Activated naive CD8-positive, alpha-beta T cell treated with anti-CD3 and anti-CD28 coated beads, Interleukin-2, amount 10 ng/mL, durations not matched to agents 7 days and 5 days (primary cell): ENCODE measurements around the gene ABCB1. TPM values are rescaled to one million over a fixed set of nuclear protein-coding genes. Genes with fewer than 3 reads are reported as not detected.
"Not testable (repeated sequence)": the region's sequence is repeated elsewhere in the genome, so short reads cannot be mapped to it uniquely, and the experiment has no call there.

Experiments used
- ATAC-seq: fragments of 150-1000 bp; cut with Tn5 transposase; one replicate; pipeline ENCODE4 v1.10.0; 2021; ENCODE audit warnings: low read depth, moderate library complexity
- POLR2A ChIA-PET: fragments of 350-600 bp; sonication (Branson Sonifier 250); formaldehyde crosslinking; loops from one replicate; lab custom pipeline; 2021; ENCODE audit warnings: antibody characterized with exemption; lab: Charles Lee
- DNase-seq: peaks from one replicate; pipeline ENCODE4 v3.0.0; 2021
- H3K27ac Mint-ChIP-seq: one replicate; pipeline ENCODE4 v1.8.0; 2022; ENCODE audit warnings: mild to moderate bottlenecking, mixed read lengths
- H3K27me3 Mint-ChIP-seq: one replicate; pipeline ENCODE4 v1.8.0; 2022; ENCODE audit warnings: mild to moderate bottlenecking, moderate library complexity, mixed read lengths
- H3K36me3 Mint-ChIP-seq: one replicate; pipeline ENCODE4 v1.8.0; 2021; ENCODE audit warnings: mild to moderate bottlenecking, mixed read lengths
- H3K4me1 Mint-ChIP-seq: one replicate; pipeline ENCODE4 v1.8.0; 2021; ENCODE audit warnings: mixed read lengths
- H3K4me3 Mint-ChIP-seq: one replicate; pipeline ENCODE4 v1.8.0; 2022; ENCODE audit warnings: mild to moderate bottlenecking, moderate library complexity, mixed read lengths
- H3K9me3 Mint-ChIP-seq: one replicate; pipeline ENCODE4 v1.8.0; 2021; ENCODE audit warnings: mixed read lengths
- total RNA-seq, 2 experiments: library from RNA; stranded (reverse); gene quantifications; one replicate each; pipeline ENCODE4 v1.2.3, GENCODE V29; 2021

The ABCB1 gene
- total RNA-seq, 2 experiments from 2014 or later = 30.8 to 35.0 TPM

DNA sequence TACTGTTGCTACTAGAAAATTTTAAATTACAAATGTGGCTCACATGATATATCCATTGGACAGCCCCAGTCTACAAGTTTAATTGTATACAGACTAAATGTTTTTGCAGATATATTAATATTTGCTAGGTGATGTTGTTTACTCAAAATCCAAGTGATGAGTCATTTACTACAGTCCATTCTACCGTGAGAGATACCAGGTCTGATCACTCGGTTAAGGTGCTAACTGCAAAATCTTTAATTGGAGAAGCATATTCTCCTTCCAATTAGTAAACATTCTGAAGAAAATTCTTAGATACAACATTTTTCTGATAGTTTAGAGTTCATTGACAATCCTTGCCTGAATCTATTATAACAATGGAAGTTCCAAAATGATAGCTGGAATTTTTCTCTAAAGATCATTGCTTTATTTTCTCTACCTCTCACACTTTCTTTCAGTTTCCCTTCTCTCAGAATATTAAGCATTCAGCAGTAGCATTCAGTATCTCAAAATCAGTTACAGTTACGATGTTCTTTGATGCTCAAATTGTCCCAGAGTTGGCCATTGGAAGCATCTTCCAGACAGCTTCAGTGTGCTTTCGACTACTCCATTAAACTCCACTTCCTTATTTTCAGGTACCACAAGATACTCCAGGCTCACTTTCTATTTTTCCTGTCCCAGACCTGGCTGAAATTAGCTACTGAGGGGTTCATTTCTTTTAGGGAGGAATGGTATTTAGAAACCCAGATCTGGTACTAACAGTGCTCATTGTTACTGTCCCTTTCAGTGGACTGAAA is 2.3 kb downstream of the ABCB1 start:
- POLR2A ChIA-PET = no interaction called here
- no peak for ATAC-seq
- no peaks in the 10 kb centered on the region for H3K9me3 Mint-ChIP-seq
- peak overlapping the region; percentile 28 for H3K27ac Mint-ChIP-seq
- peaks cover 12% of the 10 kb centered on the region for H3K4me1 Mint-ChIP-seq
- no peak for DNase-seq
- H3K36me3 Mint-ChIP-seq = no peaks in the 10 kb centered on the region
- peaks cover 5% of the 10 kb centered on the region for H3K27me3 Mint-ChIP-seq
- H3K4me3 Mint-ChIP-seq = peak overlapping the region; percentile 46

DNA sequence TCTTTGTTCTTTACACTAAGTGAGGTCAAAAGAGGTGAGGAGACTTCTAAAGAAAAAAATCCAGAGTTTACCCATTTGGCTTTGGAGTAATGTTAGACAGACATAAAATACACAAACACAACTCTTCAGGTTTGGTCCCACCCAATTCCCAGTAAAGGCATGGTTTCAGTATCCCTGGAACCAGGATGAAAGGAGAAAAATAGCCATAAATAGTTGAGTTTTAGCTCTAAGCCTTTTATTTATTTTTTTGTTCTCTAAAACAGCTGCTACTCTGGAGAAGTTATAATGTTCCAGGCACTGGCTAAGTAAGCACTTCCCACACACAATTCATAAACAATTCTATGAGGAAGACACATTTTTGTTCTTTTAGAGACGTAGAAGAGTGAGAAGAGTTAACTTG is 4.0 kb downstream of the ABCB1 start:
- ATAC-seq (no peak), DNase-seq (no peak)
- no peak overlapping the region for H3K27ac Mint-ChIP-seq
- H3K27me3 Mint-ChIP-seq = peaks cover 3% of the 10 kb centered on the region
- no peak overlapping the region for H3K4me3 Mint-ChIP-seq
- peaks cover 12% of the 10 kb centered on the region for H3K4me1 Mint-ChIP-seq
- H3K36me3 Mint-ChIP-seq = no peaks in the 10 kb centered on the region
- POLR2A ChIA-PET = no interaction called here
- H3K9me3 Mint-ChIP-seq = no peaks in the 10 kb centered on the region

DNA sequence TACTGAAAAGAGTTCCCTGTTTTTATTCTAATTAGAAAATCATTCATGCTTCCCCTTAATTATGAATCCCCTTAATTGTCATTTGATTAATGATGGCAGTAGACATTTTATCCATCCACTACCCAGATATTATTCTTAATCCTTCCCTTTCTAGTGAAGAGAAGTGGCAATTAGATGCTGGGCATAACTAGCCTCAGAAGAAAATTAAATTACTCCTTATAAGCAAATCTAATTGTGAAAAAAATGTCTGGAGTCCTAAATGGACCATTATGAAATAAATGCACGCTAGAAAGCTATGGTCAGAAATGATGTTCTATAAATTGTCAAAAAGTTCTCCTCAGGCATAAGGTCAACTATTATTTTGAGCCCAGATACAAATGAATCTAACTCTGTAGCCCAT is 4.5 kb downstream of the ABCB1 start:
- ATAC-seq (no peak), DNase-seq (no peak)
- H3K4me1 Mint-ChIP-seq = peaks cover 12% of the 10 kb centered on the region
- H3K9me3 Mint-ChIP-seq = no peaks in the 10 kb centered on the region
- H3K27me3 Mint-ChIP-seq = no peaks in the 10 kb centered on the region
- no peaks in the 10 kb centered on the region for H3K36me3 Mint-ChIP-seq
- no peak overlapping the region for H3K4me3 Mint-ChIP-seq
- H3K27ac Mint-ChIP-seq = no peak overlapping the region
- POLR2A ChIA-PET = no interaction called here

DNA sequence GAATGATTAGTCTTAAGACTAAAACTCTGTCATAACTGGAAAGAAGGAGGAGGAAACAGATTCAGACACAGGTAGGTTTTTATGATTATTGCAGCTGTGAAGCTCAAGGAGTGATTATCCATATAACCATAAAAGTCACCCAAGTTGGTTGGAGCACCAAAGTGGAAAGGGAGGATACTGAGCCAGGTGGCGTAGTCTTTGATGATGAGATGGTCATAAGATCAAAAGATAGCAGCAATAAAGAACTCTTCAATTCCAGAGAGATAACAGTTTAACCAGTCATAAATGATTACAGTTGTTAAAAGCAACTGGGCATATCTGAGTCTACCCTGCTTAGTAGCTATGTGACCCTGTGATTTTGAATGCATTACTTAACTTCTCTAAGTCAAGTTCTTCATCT is 8.4 kb downstream of the ABCB1 start:
- no peak for ATAC-seq
- no peak overlapping the region for H3K27ac Mint-ChIP-seq
- no peak overlapping the region for H3K4me3 Mint-ChIP-seq
- no peaks in the 10 kb centered on the region for H3K9me3 Mint-ChIP-seq
- peaks cover 3% of the 10 kb centered on the region for H3K4me1 Mint-ChIP-seq
- H3K36me3 Mint-ChIP-seq = no peaks in the 10 kb centered on the region
- POLR2A ChIA-PET = interaction anchor here (0.8 to 1.5 kb wide), 3 partner anchors 8 to 226 kb away, joined by 3 to 4 read pairs (median 3); partner anchors contain the start of gene ABCB1
- DNase-seq = no peak
- no peaks in the 10 kb centered on the region for H3K27me3 Mint-ChIP-seq

DNA sequence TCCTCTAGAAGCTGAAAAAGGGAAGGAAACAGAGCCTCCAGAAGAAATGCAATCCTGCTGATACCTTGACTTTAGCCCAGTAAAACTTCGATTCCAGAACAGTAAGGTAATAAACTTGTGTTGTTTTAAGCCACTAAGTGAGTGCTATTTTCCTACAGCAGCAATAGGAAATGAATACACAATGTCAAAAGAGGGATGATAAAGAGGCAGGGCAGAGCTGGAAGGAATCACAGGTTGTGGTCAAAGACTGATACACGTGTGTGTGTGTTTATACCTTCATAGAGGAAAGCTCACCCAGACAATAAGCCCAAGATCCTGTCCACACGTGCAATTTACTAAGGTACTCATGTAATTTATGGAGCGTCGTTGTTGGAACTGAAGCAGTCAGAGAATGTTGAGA is 9.5 kb downstream of the ABCB1 start:
- Mint-ChIP-seq H3K27ac (no peak overlapping the region), H3K36me3 (no peaks in the 10 kb centered on the region), H3K9me3 (no peaks in the 10 kb centered on the region), H3K4me3 (no peak overlapping the region), H3K27me3 (no peaks in the 10 kb centered on the region), H3K4me1 (peaks cover 9% of the 10 kb centered on the region)
- ATAC-seq = no peak
- POLR2A ChIA-PET = interaction anchor here (1.5 kb wide), 1 partner anchor 9 kb away, joined by 3 read pairs; the partner anchor contains the start of gene ABCB1
- no peak for DNase-seq

DNA sequence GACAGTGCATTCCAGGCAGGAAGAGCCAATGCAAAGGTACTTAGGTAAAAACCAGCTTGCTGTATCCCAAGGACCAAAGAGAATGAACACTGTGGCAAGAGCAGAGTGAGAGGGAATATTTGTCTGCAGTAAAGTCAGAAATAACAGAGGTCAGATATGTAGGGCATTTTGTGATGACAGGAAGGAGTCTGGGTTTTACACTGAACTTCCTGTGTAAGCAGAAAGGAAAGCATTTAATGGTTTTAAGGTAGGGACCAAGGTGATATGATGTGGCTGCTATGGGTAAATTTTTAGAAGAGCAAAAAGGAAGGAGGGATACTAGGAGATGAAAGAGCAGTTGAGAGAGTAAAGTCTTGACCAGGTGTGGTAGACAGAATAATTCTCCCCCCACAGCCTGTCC is 10.1 kb downstream of the ABCB1 start:
- no peaks in the 10 kb centered on the region for H3K36me3 Mint-ChIP-seq
- POLR2A ChIA-PET = interaction anchor here (1.5 kb wide), 1 partner anchor 10 kb away, joined by 3 read pairs; the partner anchor contains the start of gene ABCB1
- peaks cover 13% of the 10 kb centered on the region for H3K4me1 Mint-ChIP-seq
- no peaks in the 10 kb centered on the region for H3K9me3 Mint-ChIP-seq
- DNase-seq (no peak), ATAC-seq (peak; percentile 82)
- no peaks in the 10 kb centered on the region for H3K27me3 Mint-ChIP-seq
- H3K4me3 Mint-ChIP-seq = no peak overlapping the region
- H3K27ac Mint-ChIP-seq = no peak overlapping the region

DNA sequence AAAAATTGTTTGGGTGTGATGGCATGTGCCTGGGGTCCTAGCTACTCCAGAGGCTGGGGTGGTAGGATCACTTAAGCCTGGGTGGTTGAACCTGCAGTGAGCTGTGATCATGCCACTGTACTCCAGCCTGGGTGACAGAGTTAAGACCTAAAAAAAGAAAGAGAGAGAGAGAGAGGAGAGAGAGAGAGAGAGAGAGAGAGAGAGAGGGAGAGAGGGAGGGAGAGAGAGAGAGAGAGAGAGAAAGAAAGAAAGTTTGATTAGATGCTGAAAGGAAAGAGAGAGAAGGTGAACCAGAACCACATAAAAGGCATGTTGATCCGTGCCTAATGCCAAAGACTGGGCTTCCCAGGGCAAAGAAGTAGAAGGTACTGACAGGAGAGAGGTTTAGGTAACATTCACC is 11.1 kb downstream of the ABCB1 start:
- Mint-ChIP-seq H3K27ac (no peak overlapping the region), H3K4me3 (no peak overlapping the region), H3K9me3 (no peaks in the 10 kb centered on the region), H3K27me3 (no peaks in the 10 kb centered on the region), H3K4me1 (peaks cover 10% of the 10 kb centered on the region), H3K36me3 (peaks cover 4% of the 10 kb centered on the region)
- POLR2A ChIA-PET = no interaction called here
- DNase-seq (no peak), ATAC-seq (no peak)

DNA sequence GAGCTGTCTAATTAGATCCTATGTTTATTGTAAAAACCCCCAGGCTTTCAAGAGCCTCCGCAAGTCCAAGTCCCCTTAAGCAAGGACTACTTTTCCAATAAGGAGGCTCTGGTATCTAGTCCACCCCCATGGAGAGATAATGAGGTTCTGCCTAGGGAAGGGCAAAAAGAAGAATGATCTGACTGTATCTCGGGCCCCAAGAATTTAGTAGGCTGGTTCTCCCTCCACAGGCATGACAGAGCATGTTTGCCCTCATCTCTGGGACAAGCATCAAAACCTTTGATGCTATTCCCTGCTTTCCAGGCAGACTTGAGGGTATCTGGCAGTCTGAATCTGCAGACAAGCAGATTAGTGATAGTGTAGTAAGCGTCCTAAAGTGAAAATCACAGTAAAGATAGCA is 19.0 kb downstream of the ABCB1 start:
- POLR2A ChIA-PET = no interaction called here
- Mint-ChIP-seq H3K27ac (no peak overlapping the region), H3K36me3 (peaks cover 12% of the 10 kb centered on the region), H3K27me3 (no peaks in the 10 kb centered on the region), H3K9me3 (peaks cover 3% of the 10 kb centered on the region), H3K4me3 (no peak overlapping the region), H3K4me1 (peaks cover 7% of the 10 kb centered on the region)
- DNase-seq (no peak), ATAC-seq (no peak)

DNA sequence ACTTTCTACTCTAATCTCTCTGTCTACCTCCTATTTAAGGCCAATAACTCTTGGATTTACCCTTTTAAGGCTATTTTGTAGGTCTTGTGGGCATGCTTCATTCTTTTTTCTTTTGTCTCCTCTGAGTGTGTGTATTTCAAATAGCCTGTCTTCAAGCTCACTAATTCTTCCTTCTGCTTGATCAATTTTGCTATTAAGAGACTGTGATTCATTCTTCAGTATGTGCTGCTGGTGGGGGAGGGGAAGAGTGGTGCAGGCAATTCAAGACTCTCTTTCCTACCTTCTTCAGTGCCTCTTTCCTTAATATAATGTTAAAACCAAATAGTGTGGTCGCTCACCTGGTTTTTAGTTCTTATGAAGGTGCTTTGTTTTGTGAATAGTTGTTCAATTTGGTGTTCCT is 20.0 kb downstream of the ABCB1 start:
- no peaks in the 10 kb centered on the region for H3K4me1 Mint-ChIP-seq
- no peak for DNase-seq
- H3K4me3 Mint-ChIP-seq = no peak overlapping the region
- POLR2A ChIA-PET = no interaction called here
- peaks cover 3% of the 10 kb centered on the region for H3K9me3 Mint-ChIP-seq
- no peaks in the 10 kb centered on the region for H3K27me3 Mint-ChIP-seq
- ATAC-seq = no peak
- no peak overlapping the region for H3K27ac Mint-ChIP-seq
- peaks cover 12% of the 10 kb centered on the region for H3K36me3 Mint-ChIP-seq

DNA sequence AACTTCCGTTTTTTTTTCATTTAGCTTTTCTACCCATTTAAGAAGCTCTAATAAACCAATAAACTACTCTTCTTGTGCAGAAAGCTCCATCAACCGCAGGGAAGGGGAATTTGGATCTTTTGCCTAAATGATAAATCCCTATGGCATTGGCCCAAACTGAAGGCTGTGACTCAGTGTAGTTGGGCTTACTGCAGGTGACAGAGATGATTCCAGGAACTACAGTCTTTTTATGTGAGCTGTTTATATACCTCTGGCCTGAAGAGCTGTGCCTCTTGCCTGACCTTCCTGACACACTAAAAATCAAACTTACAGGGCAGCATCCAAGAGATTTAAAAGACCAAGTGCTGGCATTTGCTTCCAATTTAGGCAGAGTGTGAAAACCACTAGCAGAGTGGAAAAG is 25.2 kb downstream of the ABCB1 start:
- no peaks in the 10 kb centered on the region for H3K27me3 Mint-ChIP-seq
- peaks cover 9% of the 10 kb centered on the region for H3K36me3 Mint-ChIP-seq
- no peak overlapping the region for H3K27ac Mint-ChIP-seq
- peaks cover 6% of the 10 kb centered on the region for H3K9me3 Mint-ChIP-seq
- ATAC-seq (no peak), DNase-seq (no peak)
- no peak overlapping the region for H3K4me3 Mint-ChIP-seq
- peaks cover 5% of the 10 kb centered on the region for H3K4me1 Mint-ChIP-seq
- POLR2A ChIA-PET = no interaction called here

DNA sequence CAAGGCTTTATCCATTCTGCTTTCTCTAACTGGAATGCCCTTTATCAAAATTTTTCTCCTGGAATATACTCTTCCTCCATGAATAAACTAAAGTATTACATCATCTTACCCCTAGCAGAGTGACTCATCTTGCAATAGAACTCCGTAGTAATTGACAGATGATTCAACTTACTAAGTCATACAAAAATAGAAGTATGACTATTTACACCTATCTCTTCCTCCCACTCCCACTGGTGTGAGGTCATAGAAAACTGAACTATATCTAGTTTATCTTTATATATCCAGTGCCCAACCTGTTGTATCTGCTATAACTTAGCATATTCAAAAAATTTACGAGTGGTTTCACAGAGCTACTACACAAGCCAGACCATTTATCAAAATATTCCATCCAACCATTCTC is 26.1 kb downstream of the ABCB1 start:
- DNase-seq = no peak
- H3K27me3 Mint-ChIP-seq = no peaks in the 10 kb centered on the region
- POLR2A ChIA-PET = no interaction called here
- no peak for ATAC-seq
- peaks cover 4% of the 10 kb centered on the region for H3K9me3 Mint-ChIP-seq
- H3K27ac Mint-ChIP-seq = no peak overlapping the region
- peaks cover 5% of the 10 kb centered on the region for H3K4me1 Mint-ChIP-seq
- peaks cover 5% of the 10 kb centered on the region for H3K36me3 Mint-ChIP-seq
- H3K4me3 Mint-ChIP-seq = no peak overlapping the region

DNA sequence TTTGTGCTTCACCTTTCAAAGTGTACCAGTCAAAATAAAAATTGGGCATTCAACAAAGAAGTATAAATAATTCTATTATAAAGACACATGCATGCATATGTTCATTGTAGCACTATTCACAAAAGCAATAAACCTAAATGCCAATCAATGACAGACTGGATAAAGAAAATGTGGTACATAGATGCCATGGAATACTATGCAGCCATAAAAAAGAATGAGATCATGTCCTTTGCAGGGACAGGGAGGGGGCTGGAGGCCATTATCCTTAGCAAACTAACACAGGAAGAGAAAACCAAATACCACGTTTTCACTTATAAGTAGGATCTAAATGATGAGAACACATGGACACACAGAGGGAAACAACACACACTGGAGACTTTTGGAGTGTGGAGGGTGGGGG is 28.2 kb downstream of the ABCB1 start:
- POLR2A ChIA-PET, H3K27ac Mint-ChIP-seq, H3K9me3 Mint-ChIP-seq, DNase-seq, H3K27me3 Mint-ChIP-seq, H3K36me3 Mint-ChIP-seq, ATAC-seq, H3K4me3 Mint-ChIP-seq, H3K4me1 Mint-ChIP-seq: not testable (repeated sequence)

DNA sequence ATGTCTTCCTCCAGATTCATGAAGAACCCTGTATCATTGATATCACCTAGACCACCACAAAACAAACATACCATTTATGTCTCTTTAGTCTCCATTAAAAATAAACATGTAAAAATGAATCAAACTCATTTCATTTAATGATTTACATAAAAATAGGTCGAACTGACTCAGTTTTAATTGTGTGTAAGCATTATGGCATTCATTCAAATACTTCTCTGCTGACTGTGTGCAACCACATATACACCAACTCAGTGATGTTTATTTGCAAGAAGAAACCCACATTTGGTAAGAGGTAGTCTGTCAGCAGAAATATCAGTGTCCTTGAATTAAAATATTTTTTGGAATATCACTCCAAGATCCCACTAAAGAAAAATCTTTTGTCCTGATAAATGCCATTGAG is 30.5 kb downstream of the ABCB1 start:
- Mint-ChIP-seq H3K27me3 (no peaks in the 10 kb centered on the region), H3K36me3 (peaks cover 3% of the 10 kb centered on the region), H3K4me1 (peaks cover 5% of the 10 kb centered on the region), H3K4me3 (no peak overlapping the region), H3K27ac (no peak overlapping the region), H3K9me3 (peaks cover 2% of the 10 kb centered on the region)
- DNase-seq = no peak
- ATAC-seq = no peak
- POLR2A ChIA-PET = no interaction called here

DNA sequence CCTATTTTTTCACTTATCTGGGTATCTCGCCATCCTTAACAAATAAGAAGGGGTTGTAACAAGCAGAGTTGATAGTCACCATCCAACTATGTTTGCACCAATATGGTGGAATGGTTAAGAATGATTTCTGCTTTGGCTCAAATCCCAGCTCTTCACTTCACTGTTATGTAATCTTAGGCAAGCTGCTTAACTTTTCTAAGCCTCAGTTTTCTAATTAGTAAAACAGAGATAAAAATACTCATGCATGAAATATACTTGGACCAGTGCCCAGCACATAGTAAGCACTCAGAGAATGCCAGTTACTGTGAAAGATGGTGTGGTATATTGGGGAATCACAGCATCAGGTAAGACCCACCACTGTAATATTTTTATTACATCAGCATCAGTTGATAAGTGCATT is 33.6 kb downstream of the ABCB1 start:
- ATAC-seq (no peak), DNase-seq (no peak)
- Mint-ChIP-seq H3K36me3 (peaks cover 2% of the 10 kb centered on the region), H3K4me3 (no peak overlapping the region), H3K9me3 (no peaks in the 10 kb centered on the region), H3K4me1 (peaks cover 5% of the 10 kb centered on the region), H3K27me3 (no peaks in the 10 kb centered on the region), H3K27ac (no peak overlapping the region)
- POLR2A ChIA-PET = no interaction called here
